ENCODE data around the gene OLFM4.

Gene OLFM4

GRCh38 chr13:53014495-53015443 is 13.8 kb upstream of the OLFM4 start:
- DNase-seq: no peak

DNA sequence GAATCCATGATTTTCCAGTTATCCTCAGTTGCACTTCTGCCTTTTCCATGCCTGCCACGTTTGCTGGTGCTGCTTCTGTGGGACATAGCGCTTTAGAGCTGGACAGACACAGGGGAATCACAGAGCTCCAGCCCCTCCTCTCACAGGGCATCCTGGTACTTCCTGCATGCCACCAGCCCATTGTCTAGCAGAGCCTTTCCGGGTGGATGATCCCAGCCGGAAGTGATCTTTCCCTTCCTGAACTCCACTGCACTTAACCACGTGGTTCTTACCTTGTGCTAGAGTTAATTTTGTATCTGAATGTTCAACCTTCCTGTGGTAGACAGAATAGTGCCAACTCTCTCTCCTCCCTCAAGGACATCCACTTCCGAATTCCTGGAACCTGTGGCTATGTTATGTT is 12.6 kb upstream of the OLFM4 start:
- DNase-seq: no peak

DNA sequence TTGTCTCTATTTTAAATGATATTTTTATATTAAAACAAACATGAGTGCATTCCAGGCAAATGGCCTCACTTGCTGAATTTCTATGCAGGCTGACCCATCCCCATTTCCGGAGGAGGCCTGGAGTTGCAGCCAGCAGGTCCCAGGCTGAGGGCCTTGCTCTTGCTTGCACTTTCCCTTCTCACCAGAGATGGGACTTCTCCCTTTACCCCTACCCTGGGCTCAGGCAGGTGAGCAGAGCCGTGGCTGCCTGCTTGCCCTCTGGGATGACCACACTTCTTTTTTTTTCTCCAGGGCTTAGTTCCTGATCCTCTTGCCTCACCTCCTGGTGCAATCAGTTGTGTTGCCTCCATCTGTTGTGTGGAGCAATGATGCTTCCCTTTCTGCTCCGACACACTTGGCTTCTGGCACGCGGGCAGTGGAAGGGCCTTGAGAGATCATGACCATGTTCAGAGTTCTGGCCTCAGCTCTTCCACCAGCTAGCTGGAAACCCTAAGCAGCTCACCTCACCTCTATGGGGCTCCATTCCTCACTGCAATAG is 11.1 kb upstream of the OLFM4 start:
- DNase-seq: no peak

DNA sequence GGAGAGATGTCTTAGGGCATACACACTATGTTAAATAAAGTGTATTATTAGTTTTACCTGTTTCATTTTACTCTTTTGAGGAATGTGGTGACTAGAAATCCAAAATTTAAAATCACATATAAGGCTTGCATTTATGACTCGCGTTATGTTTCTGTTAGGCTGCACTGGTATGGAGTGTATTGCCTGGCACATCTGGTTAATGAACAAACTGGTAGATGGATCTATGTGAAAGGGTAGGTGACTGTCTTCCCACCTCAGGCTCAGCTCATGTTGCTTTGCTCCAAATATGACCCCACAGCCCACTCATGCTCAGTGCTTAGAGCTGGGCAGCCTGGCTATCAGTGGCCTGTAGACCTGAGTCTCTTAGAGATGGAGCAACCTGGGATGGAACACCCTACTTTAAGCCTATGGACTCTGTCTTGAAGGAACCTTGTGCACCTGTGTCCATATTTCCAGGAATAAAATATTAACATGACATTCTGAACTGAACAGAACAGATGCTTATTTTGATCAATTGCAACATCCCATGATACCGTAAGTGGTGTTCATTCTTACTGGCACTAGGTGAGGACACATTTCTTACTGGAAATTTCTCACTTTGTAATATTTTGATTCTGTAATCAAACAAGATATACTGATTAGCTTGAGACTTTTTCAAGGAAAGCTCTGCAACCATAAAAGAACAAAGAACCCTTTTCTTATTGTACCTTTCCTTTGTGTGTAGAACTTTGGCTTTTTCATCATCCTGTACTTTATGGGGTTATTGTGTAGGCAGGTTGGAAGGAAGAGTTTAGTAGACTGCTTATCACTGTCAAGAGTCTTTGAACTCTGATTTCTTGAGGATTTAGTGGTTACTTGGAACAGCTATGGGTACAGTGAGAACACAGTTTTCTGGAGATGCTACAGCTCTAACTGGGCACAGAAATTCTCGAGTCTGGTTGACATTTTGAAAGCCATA is 9.6 kb upstream of the OLFM4 start:
- DNase-seq: no peak

DNA sequence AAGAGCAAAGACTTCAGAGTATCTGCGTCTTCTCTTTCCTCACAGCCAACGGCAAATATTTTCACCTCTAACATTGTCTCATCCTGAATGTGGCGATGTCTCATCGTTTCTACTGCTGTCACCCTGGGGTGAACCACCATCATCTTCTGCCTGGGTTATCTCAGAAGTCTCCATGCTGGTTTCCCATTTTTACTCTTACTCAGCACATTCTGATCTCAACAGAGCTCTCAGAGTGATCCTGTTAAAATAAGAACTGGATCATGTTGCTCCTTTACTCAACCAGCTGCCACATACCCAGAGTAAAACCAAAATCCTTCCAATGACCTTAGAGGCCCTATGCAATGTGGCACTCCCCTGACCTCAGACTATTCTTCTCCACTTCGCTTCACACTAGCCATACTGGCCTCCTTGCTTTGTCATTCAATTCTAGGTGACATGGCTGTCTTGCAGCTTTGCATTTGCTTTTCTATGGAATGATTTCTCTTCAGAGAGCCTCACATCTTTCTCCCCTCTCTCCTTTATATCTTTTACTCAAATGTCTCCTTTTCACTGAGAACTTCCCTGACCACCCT is 7.8 kb upstream of the OLFM4 start:
- DNase-seq: no peak

GRCh38 chr13:53023246-53023645 is 5.4 kb upstream of the OLFM4 start:
- no peak for DNase-seq

DNA sequence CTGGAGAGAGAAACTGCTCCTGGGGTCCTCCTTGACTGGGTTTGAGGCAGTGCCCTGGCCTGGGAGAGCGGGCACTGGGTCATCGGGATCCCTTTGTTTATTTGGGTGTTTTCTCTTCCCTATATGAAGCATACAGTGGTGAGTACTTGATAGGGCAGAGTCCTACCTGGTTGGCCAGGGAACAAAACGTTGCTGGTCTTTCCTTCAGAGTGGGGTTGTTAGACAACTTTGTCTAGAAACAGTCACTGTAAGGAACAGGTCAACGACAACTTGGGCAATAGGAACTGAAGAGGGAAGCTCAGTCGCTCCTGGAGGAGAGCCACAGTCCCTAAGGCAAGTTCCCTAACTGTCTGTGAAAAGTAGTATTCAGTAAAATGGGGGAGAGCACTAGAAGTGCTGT is 550 bp upstream of the OLFM4 start:
- DNase-seq: no peak

DNA sequence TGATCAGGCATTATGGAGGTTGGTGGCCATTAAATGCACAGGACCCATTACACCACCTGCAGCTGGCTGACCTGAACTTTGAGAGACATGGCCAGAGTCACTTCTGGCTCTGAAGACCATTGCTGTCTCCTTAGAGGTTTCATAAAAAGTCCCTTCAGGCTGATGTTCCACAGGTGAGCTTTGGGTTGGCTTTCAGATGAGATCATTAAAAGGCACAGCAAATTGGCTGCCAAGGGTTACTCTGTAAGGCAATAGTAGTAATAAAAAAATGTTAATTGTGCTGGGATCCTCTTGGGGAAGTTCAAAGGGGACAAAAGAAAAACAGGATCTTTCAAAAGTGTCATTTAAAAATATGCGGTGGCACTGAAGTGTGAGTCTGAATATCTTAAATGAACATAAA is 4.2 kb downstream of the OLFM4 start:
- DNase-seq: no peak

DNA sequence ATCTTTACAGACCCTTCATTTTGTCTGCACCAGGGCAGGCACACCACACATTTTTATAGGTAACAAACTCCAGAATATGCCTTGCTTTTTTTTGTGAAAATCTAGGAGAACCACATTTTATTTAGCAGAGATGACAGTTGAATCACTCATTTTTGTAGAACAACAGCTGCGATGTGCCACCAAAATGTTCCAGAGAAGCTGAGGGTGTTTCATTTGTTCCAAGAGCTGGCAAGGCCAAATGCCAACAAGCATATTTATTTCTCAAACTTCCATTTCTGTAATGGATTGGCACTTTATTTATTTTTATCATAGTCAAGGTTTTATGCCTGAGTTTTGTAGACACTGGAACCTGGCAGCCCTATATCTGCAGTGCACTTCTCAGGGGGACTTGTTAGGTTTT is 10.4 kb downstream of the OLFM4 start:
- no peak for DNase-seq

DNA sequence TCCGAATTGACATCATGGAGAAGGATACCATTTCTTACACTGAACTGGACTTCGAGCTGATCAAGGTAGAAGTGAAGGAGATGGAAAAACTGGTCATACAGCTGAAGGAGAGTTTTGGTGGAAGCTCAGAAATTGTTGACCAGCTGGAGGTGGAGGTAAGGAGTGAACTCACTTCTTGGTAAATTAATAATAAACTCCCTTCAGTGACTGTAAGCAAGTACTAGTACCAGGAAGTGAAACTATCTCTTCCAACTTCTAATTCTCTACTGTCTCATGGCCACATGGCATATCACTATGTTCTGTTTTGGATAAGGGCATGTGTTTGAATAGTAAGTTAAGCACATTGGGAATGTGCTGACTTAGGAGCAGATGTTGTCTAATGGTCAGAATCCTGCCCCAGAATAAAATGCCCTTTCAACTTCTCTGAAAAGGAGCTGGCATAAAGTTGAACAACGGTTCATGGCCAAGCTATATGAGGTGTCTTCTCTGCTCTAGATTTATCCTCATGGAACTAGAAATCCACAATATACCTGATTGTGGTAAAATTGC is 13.4 kb downstream of the OLFM4 start:
- no peak for DNase-seq

- peak; percentile 26 for DNase-seq
Observed at GRCh38 chr13:53042877-53043276, 14.3 kb downstream of the OLFM4 start.

DNA sequence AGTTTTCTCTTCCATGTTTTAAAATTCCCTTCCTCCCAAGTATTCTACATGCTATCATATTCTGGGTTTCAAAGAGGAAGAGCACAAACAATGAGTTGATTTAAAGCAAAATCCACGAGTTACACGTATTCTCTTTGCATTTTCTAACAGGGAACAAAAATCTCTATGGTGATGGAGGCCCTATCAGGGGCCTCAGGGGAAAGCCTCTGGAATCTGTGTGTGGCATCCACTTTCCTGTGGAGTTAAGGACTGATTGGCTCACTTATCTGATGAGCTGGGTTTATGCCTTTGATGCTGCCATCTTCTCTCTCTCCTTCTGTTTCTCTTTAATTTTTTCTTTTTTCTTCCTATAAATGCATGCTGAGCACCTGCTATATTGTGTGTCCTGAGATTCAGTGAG is 14.8 kb downstream of the OLFM4 start:
- DNase-seq: no peak

GRCh38 chr13:53045189-53045588 is 16.6 kb downstream of the OLFM4 start:
- DNase-seq: peak; percentile 1

DNA sequence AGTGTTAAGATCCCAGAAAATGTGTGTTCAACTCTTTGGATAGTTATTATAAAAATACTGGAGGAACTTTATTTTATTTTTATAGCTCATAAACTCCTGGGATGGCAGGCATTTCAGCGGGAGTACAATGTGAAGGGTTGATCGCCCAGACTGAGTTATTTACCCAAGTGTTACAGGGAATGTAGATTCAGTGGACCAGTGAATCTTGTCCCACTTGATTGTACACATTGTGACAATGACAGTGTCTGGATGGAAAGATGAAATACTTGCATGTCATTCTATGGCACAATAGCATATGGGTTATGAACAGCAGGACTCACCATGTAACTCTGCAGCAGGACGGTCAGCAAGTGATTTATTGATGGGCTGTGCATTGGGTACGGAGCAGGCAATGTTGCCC is 20.3 kb downstream of the OLFM4 start:
- DNase-seq: no peak

DNA sequence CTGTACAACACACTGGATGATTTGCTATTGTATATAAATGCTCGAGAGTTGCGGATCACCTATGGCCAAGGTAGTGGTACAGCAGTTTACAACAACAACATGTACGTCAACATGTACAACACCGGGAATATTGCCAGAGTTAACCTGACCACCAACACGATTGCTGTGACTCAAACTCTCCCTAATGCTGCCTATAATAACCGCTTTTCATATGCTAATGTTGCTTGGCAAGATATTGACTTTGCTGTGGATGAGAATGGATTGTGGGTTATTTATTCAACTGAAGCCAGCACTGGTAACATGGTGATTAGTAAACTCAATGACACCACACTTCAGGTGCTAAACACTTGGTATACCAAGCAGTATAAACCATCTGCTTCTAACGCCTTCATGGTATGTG is 21.5 kb downstream of the OLFM4 start:
- no peak for DNase-seq

DNA sequence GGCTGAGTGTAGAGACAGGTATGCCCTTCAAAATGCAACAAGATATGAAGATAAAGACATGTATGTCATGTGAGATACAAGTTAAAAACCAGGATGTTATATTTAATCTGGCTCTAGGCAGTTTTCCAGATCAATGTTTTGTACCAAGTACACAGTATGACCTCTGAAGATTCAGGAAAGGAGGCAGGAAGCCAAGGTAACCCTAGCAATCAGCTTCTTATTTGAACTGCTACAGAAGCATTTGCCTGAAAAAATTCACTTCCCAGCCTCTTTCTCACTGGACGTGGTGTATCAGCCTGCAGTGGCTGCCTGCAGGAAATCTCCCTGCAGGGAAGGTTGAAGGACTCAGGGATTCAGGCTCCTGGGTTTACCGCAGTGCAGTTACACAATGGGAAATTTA is 24.1 kb downstream of the OLFM4 start:
- DNase-seq: no peak

DNA sequence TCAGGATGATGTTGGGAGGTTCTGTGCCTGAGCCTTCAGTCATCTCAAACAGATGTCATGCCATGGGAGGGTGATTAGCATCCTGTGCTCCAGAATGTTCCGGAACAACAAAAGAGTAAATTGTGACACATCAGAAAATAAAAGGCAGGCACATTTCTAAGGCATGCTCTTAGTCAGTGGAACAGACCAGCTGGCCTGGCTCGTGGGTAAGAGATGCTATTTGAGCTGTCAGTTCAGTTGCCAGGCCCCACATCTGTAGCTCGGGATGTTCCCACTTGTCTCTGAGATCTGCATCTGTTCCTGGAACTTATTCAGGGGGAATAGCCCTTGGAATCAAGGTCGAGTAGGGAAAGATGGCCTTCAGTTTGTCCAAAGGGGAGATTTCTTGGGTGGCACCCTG is 26.0 kb downstream of the OLFM4 start:
- DNase-seq: no peak

GRCh38 chr13:53058065-53058679 is 29.6 kb downstream of the OLFM4 start:
- no peak for DNase-seq

DNA sequence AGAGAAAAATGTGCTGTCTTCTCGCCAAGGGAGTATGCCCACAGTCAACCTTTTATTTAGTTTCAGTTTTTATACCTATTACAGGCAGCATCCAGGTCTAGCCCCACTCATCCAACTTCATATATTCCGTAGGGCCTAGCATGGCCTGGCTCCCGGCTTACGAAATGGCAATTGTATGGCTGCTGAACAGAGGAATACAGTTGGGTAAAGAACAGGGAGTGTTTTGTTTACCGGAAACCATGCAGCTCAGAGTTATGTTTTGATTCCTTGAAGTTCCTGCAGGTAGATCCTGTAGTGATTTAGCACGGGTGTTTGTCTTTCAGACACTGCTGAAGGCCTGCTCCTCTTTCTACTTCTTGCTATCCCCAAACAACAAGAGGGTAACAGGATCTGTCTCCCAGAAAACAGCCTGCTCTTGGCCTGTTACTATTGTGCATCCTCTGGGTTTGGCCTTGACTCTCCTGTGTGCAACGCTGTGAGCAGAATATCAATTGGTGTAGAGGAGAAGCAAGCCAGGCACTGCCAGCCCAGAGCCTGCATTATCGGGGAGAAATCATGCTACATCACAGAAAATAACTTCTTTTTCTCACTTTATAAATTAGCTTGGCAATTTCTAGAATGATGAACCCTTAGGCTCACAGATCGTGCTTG is 32.4 kb downstream of the OLFM4 start:
- no peak for DNase-seq

DNA sequence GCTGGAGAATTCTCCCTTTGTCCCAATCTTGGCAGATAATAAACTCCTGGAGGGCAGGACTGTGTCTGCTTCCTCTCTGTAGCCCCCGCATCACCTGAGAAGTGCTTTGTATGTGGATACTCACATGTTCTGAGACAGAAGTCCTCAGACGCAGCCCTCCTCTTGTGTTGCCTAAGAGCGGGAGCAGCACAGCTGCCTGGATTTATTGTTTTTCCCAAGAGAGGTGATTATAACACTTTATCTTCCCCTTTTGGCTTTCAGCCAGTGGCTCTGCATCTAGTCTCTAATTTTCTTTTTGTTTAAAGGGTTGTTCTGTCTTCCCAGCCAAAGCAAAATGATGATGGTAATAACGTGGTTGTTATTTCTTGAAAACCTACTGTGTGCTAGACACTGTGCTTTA is 36.1 kb downstream of the OLFM4 start:
- no peak for DNase-seq

- no peak for DNase-seq
Observed at GRCh38 chr13:53066411-53066810, 37.8 kb downstream of the OLFM4 start.

Data from fibroblast of skin of back (primary cell).